ENCODE measurements around the gene KIF3A. TPM values are rescaled to one million over a fixed set of nuclear protein-coding genes. Genes with fewer than 3 reads are reported as not detected.

KIF3A gene
- total RNA-seq, 6 experiments from 2014 or later, result 1.3 to 4.2 (median 2.1) TPM

DNA sequence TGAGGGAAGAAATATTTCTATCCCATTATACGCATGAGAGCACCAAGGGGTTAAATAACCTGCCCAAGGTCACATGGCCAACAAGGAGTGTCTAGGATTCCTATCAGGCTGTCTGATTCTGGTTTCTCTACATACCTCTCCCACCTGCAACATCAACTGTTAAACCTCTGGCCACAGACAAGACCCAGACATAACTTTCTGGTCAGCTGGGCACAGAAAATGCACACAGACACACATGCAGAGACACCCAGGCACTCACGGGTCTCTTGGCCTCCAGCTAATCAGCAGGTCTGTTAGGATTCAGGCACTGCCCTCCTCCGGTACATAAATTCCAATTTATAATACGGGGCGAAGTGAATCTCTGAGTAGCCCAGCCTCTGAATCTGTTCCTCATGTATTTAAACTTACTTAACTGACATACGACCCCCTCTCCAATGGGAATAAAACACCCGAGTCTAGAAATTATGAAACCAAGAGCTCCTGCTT lies 38.2 kb upstream of the KIF3A start:
- no peaks in the 10 kb centered on the region for H3K27me3 ChIP-seq
- intact Hi-C loops (cut with DNase I), result no loop called here
- H3K27ac ChIP-seq, result no peak overlapping the region
- no peak for TF ChIP-seq POLR2A (IDR thresholded peaks at IDR 0.05)
- TF ChIP-seq, protein P1, sequence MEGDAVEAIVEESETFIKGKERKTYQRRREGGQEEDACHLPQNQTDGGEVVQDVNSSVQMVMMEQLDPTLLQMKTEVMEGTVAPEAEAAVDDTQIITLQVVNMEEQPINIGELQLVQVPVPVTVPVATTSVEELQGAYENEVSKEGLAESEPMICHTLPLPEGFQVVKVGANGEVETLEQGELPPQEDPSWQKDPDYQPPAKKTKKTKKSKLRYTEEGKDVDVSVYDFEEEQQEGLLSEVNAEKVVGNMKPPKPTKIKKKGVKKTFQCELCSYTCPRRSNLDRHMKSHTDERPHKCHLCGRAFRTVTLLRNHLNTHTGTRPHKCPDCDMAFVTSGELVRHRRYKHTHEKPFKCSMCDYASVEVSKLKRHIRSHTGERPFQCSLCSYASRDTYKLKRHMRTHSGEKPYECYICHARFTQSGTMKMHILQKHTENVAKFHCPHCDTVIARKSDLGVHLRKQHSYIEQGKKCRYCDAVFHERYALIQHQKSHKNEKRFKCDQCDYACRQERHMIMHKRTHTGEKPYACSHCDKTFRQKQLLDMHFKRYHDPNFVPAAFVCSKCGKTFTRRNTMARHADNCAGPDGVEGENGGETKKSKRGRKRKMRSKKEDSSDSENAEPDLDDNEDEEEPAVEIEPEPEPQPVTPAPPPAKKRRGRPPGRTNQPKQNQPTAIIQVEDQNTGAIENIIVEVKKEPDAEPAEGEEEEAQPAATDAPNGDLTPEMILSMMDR (IDR thresholded peaks at IDR 0.05), result no peak
- no peaks in the 10 kb centered on the region for H3K36me3 ChIP-seq
- ATAC-seq (no peak), DNase-seq (no peak)
- no peak overlapping the region for H3K4me3 ChIP-seq
- H3K9me3 ChIP-seq, result no peaks in the 10 kb centered on the region
- peaks cover 0 to 5% (median 0%) of the 10 kb centered on the region in 4 donors for H3K4me1 ChIP-seq
- WGBS (ENCODE audit: insufficient coverage, low coverage, low lambda C conversion rate, missing lambda C conversion rate), result 53% methylated on average over 7 of the region's 7 CpGs

- H3K4me3 ChIP-seq, result no peak overlapping the region
These were observed 37.5 kb upstream of the KIF3A start for GRCh38 chr5:132774896-132775295.

GRCh38 chr5:132774406-132774805 lies 37.1 kb upstream of the KIF3A start:
- no peak for DNase-seq
- Histone ChIP-seq H3K4me1 (peaks cover 0 to 5% (median 0%) of the 10 kb centered on the region in 4 donors), H3K36me3 (no peaks in the 10 kb centered on the region), H3K9me3 (no peaks in the 10 kb centered on the region), H3K27ac (no peak overlapping the region), H3K4me3 (no peak overlapping the region), H3K27me3 (no peaks in the 10 kb centered on the region)
- ATAC-seq, result no peak
- 100% methylated on average over 1 of the region's 3 CpGs for WGBS (ENCODE audit: insufficient coverage, low coverage, low lambda C conversion rate, missing lambda C conversion rate)
- intact Hi-C loops (cut with DNase I), result no loop called here
- TF ChIP-seq, protein P1 (IDR thresholded peaks at IDR 0.05), result no peak
- TF ChIP-seq POLR2A (IDR thresholded peaks at IDR 0.05), result no peak

More at GRCh38 chr5:132774896-132775295, 37.5 kb upstream of the KIF3A start:
- intact Hi-C loops (cut with DNase I), result no loop called here
- no peak overlapping the region for H3K27ac ChIP-seq
- no peaks in the 10 kb centered on the region for H3K9me3 ChIP-seq
- H3K4me1 ChIP-seq, result peaks cover 0 to 5% (median 0%) of the 10 kb centered on the region in 4 donors
- DNase-seq, result no peak
- TF ChIP-seq, protein P1 (IDR thresholded peaks at IDR 0.05), result no peak
- no peak for TF ChIP-seq POLR2A (IDR thresholded peaks at IDR 0.05)
- H3K36me3 ChIP-seq, result no peaks in the 10 kb centered on the region
- WGBS (ENCODE audit: insufficient coverage, low coverage, low lambda C conversion rate, missing lambda C conversion rate), result 100% methylated on average over 1 of the region's 5 CpGs
- H3K27me3 ChIP-seq, result no peaks in the 10 kb centered on the region
- no peak for ATAC-seq

GRCh38 chr5:132773601-132774355 lies 36.4 kb upstream of the KIF3A start:
- Histone ChIP-seq H3K27me3 (no peaks in the 10 kb centered on the region), H3K9me3 (no peaks in the 10 kb centered on the region), H3K4me1 (peaks cover 0 to 5% (median 0%) of the 10 kb centered on the region in 4 donors), H3K27ac (no peak overlapping the region), H3K4me3 (no peak overlapping the region), H3K36me3 (no peaks in the 10 kb centered on the region)
- intact Hi-C loops (cut with DNase I), result no loop called here
- DNase-seq (no peak), ATAC-seq (no peak)
- 85% methylated on average over 8 of the region's 12 CpGs for WGBS (ENCODE audit: insufficient coverage, low coverage, low lambda C conversion rate, missing lambda C conversion rate)
- TF ChIP-seq POLR2A (IDR thresholded peaks at IDR 0.05), result no peak
- TF ChIP-seq, protein P1 (IDR thresholded peaks at IDR 0.05), result no peak
